Glomerular visceral epithelial cell (primary cell): ENCODE results near the gene AK9.

ENCODE experiments used
- DNase-seq: peaks from one replicate; pipeline ENCODE4 v3.0.0-alpha.2; 2016; ENCODE audit errors: extremely low spot score

The AK9 gene

GRCh38 chr6:109457562-109457996 lies 233.4 kb downstream of the AK9 start:
- no peak for DNase-seq

GRCh38 chr6:109456710-109457561 lies 234.1 kb downstream of the AK9 start:
- no peak for DNase-seq

GRCh38 chr6:109456111-109456583 lies 234.9 kb downstream of the AK9 start:
- no peak for DNase-seq

GRCh38 chr6:109455437-109456110 lies 235.4 kb downstream of the AK9 start, which contains the start of gene MICAL1:
TSS of gene MICAL1 (minus strand) at chr6:109455772. CDS start at chr6:109454196, 1,576 bp downstream.
- peak; percentile 71 for DNase-seq

GRCh38 chr6:109454496-109455436 lies 236.2 kb downstream of the AK9 start:
- DNase-seq = no peak

- no peak for DNase-seq
Observed at GRCh38 chr6:109453594-109454495, 237.2 kb downstream of the AK9 start.

- no peak for DNase-seq
Observed at GRCh38 chr6:109453156-109453555, 237.8 kb downstream of the AK9 start.

- no peak for DNase-seq
Observed at GRCh38 chr6:109452181-109452580, 238.8 kb downstream of the AK9 start.

GRCh38 chr6:109451376-109451775 lies 239.6 kb downstream of the AK9 start:
- no peak for DNase-seq

GRCh38 chr6:109450801-109451200 lies 240.2 kb downstream of the AK9 start:
- no peak for DNase-seq

- DNase-seq = no peak
Observed at GRCh38 chr6:109449795-109450673, 241.0 kb downstream of the AK9 start.

GRCh38 chr6:109449064-109449794 lies 241.8 kb downstream of the AK9 start:
- no peak for DNase-seq

- no peak for DNase-seq
Observed at GRCh38 chr6:109448615-109449014, 242.4 kb downstream of the AK9 start.

GRCh38 chr6:109447878-109448555 lies 243.0 kb downstream of the AK9 start:
- DNase-seq = no peak

GRCh38 chr6:109447087-109447486 lies 243.9 kb downstream of the AK9 start:
- DNase-seq = no peak

GRCh38 chr6:109446541-109446940 lies 244.5 kb downstream of the AK9 start:
- no peak for DNase-seq

- DNase-seq = no peak
Observed at GRCh38 chr6:109446072-109446471, 244.9 kb downstream of the AK9 start.

GRCh38 chr6:109445382-109445781 lies 245.6 kb downstream of the AK9 start:
- DNase-seq = no peak
